Uterus (tissue), 4 donors: ENCODE results near the gene SV2C. TPM values are rescaled to one million over a fixed set of nuclear protein-coding genes. Genes with fewer than 3 reads are reported as not detected.

Source experiments
- DNase-seq, 2 donors: peaks; one replicate each; pipeline ENCODE4 v3.0.0-alpha.2; 2019 to 2020
- H3K27ac ChIP-seq, 2 donors: fragments of 200-600 bp; sonication (generic); 1 replicate in 1 of 2; 2 replicates in 1 of 2; pipeline ENCODE4 v1.5.1; 2016 to 2018
- H3K27me3 ChIP-seq, 2 donors: fragments of 200-600 bp; sonication (generic); one replicate each; pipeline ENCODE4 v1.5.1; 2018 to 2019; ENCODE audit warnings: control low read depth in 1 of 2
- H3K36me3 ChIP-seq, 2 donors: fragments of 200-600 bp; sonication (generic); one replicate each; pipeline ENCODE4 v1.5.1; 2019; ENCODE audit warnings: control low read depth in 1 of 2
- H3K4me1 ChIP-seq, 2 donors: fragments of 200-600 bp; sonication (generic); one replicate each; pipeline ENCODE4 v1.5.1; 2018 to 2019; ENCODE audit warnings: control low read depth in 1 of 2
- H3K4me3 ChIP-seq, 2 donors: fragments of 200-600 bp; sonication (generic); 1 replicate in 1 of 2; 2 replicates in 1 of 2; pipeline ENCODE4 v1.5.1; 2018 to 2019; ENCODE audit warnings: mild to moderate bottlenecking in 1 of 2
- H3K9me3 ChIP-seq, 2 donors: fragments of 200-600 bp; sonication (generic); one replicate each; pipeline ENCODE4 v1.5.1; 2019; ENCODE audit warnings: control low read depth in 1 of 2
- CTCF ChIP-seq, 4 experiments: fragments of 200-600 bp in 2 of 4; fragments of 450-650 bp in 2 of 4; sonication (generic) in 2 of 4; IDR thresholded peaks; one replicate each; pipeline ENCODE4 v1.5.1; 2016 to 2019; ENCODE audit warnings: antibody characterized with exemption in 4 of 4, mild to moderate bottlenecking in 2 of 4, moderate library complexity in 1 of 4
- POLR2A ChIP-seq, 2 donors: fragments of 450-650 bp; IDR thresholded peaks; one replicate each; pipeline ENCODE4 v1.6.1; 2016; ENCODE audit warnings: antibody characterized with exemption in 2 of 2, mild to moderate bottlenecking in 1 of 2, moderate library complexity in 1 of 2
- intact Hi-C: fragments of 100-400 bp; cut with DNase I; formaldehyde crosslinking; loops from one replicate; pipeline ENCODE4 v1.15.1; 2023; ENCODE audit warnings: low total_unique reads
- total RNA-seq, 4 donors: library from RNA; depleted of rRNA in 3 of 4; stranded (reverse); fragments of >200 nt in 3 of 4; gene quantifications; one replicate each; pipeline versions ENCODE4 v1.1.0 to v1.2.4, GENCODE V29; 2014 to 2023
- donor health status: DM: yes; HTN: yes; CAD: no.

Gene SV2C
- total RNA-seq, 4 donors from 2014 or later, result 0.21 to 3.7 TPM; not detected in 2

GRCh38 chr5:76104027-76104426 lies 20.8 kb downstream of the SV2C start:
- Histone ChIP-seq H3K27me3 (no peaks in the 10 kb centered on the region), H3K36me3 (no peaks in the 10 kb centered on the region), H3K27ac (no peak overlapping the region), H3K4me1 (no peaks in the 10 kb centered on the region), H3K9me3 (no peaks in the 10 kb centered on the region), H3K4me3 (no peak overlapping the region)
- TF ChIP-seq POLR2A (IDR thresholded peaks at IDR 0.05), result no peak
- no peak for TF ChIP-seq CTCF (IDR thresholded peaks at IDR 0.05)
- intact Hi-C loops, result no loop called here
- DNase-seq, result no peak

GRCh38 chr5:76106149-76106548 lies 23.0 kb downstream of the SV2C start:
- Histone ChIP-seq H3K36me3 (no peaks in the 10 kb centered on the region), H3K4me3 (no peak overlapping the region), H3K27me3 (no peaks in the 10 kb centered on the region), H3K4me1 (no peaks in the 10 kb centered on the region), H3K27ac (no peak overlapping the region), H3K9me3 (no peaks in the 10 kb centered on the region)
- TF ChIP-seq POLR2A (IDR thresholded peaks at IDR 0.05) (no peak), CTCF (IDR thresholded peaks at IDR 0.05) (no peak)
- no peak for DNase-seq
- intact Hi-C loops, result no loop called here

GRCh38 chr5:76111477-76112174 lies 28.4 kb downstream of the SV2C start:
- intact Hi-C loops, result no loop called here
- H3K4me1 ChIP-seq, result no peaks in the 10 kb centered on the region
- H3K36me3 ChIP-seq, result no peaks in the 10 kb centered on the region
- no peak for TF ChIP-seq POLR2A (IDR thresholded peaks at IDR 0.05)
- TF ChIP-seq CTCF (IDR thresholded peaks at IDR 0.05), result no peak
- H3K4me3 ChIP-seq, result no peak overlapping the region
- no peak for DNase-seq
- no peaks in the 10 kb centered on the region for H3K9me3 ChIP-seq
- H3K27ac ChIP-seq, result no peak overlapping the region
- H3K27me3 ChIP-seq, result no peaks in the 10 kb centered on the region

GRCh38 chr5:76113103-76113502 lies 29.9 kb downstream of the SV2C start:
- no peaks in the 10 kb centered on the region for H3K9me3 ChIP-seq
- H3K27me3 ChIP-seq, result no peaks in the 10 kb centered on the region
- TF ChIP-seq POLR2A (IDR thresholded peaks at IDR 0.05), result no peak
- TF ChIP-seq CTCF (IDR thresholded peaks at IDR 0.05), result no peak
- no peaks in the 10 kb centered on the region for H3K4me1 ChIP-seq
- intact Hi-C loops, result no loop called here
- H3K27ac ChIP-seq, result no peak overlapping the region
- H3K4me3 ChIP-seq, result no peak overlapping the region
- DNase-seq, result no peak
- no peaks in the 10 kb centered on the region for H3K36me3 ChIP-seq

- Histone ChIP-seq H3K27ac (no peak overlapping the region), H3K27me3 (no peaks in the 10 kb centered on the region), H3K9me3 (no peaks in the 10 kb centered on the region), H3K4me1 (no peaks in the 10 kb centered on the region), H3K36me3 (no peaks in the 10 kb centered on the region), H3K4me3 (no peak overlapping the region)
- TF ChIP-seq POLR2A (IDR thresholded peaks at IDR 0.05) (no peak), CTCF (IDR thresholded peaks at IDR 0.05) (no peak)
- intact Hi-C loops, result no loop called here
- peak in 1 of 2 donors; percentile 16 for DNase-seq
These were observed 31.1 kb downstream of the SV2C start for GRCh38 chr5:76114179-76114851.
